Stimulated activated naive CD8-positive, alpha-beta T cell treated with anti-CD3 and anti-CD28 coated beads, Interleukin-15, Interleukin-2, amounts not matched to agents 100 U/mL and 50 U/mL, for 24 hours (primary cell): Measurements from ENCODE around the gene ENTPD2.

Experiments used
- ATAC-seq: fragments of 150-1000 bp; cut with Tn5 transposase; one replicate; pipeline ENCODE4 v1.10.0; 2021
- DNase-seq: peaks from one replicate; pipeline ENCODE4 v3.0.0; 2021

ENTPD2 gene

DNA sequence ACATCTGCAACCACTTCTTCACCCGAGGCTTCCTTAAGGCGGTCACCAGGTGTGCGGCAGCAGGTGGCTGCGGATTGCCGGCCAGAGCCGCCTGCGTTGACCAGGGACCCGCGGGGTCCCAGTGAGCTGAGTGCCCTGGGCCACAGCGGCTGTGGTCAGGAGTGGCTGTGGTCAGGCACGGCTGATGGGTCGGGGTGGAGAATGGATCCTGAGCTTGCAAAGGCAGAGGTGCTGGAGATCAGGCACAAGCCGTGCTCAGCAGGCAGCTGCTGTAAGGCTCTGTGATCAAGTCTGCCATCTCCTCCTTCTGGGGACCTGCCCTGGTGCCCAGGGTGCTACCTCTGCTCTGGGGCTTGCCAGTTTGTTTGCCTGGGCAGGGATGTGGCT, 25.5 kb upstream of the ENTPD2 start:
- ATAC-seq, result no peak
- no peak for DNase-seq

DNA sequence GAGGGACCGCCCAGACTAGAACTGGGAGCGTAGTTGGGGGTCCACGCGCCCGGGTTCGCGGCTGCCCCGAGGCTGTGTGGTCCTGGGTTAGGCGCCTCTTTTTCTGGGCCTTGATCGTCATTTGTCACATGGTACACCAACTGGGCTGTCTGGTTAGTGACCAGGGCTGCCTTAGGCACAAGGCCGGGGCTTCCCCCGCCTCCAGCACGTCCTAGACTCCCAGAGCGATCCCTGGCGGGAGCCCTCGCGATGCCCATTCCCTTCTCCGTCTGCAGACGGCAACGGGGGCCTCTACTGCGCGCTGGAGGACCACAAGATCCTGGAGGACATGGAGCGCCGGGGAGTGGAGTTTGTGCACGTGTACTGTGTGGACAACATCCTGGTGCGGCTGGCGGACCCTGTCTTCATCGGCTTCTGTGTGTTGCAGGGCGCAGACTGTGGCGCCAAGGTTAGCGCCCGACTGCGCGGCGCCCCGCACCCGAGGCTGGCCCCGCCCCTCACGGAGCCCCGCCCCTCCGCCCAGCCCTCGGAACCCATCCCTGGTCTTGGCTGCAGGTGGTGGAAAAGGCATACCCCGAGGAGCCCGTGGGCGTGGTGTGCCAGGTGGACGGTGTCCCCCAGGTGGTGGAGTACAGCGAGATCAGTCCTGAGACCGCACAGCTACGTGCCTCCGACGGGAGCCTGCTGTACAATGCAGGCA, 25.0 kb upstream of the ENTPD2 start:
- DNase-seq (no peak), ATAC-seq (no peak)

- ATAC-seq, result peak; percentile 11
- peak; percentile 70 for DNase-seq
Measured at GRCh38 chr9:137077758-137078693, 24.2 kb upstream of the ENTPD2 start.

DNA sequence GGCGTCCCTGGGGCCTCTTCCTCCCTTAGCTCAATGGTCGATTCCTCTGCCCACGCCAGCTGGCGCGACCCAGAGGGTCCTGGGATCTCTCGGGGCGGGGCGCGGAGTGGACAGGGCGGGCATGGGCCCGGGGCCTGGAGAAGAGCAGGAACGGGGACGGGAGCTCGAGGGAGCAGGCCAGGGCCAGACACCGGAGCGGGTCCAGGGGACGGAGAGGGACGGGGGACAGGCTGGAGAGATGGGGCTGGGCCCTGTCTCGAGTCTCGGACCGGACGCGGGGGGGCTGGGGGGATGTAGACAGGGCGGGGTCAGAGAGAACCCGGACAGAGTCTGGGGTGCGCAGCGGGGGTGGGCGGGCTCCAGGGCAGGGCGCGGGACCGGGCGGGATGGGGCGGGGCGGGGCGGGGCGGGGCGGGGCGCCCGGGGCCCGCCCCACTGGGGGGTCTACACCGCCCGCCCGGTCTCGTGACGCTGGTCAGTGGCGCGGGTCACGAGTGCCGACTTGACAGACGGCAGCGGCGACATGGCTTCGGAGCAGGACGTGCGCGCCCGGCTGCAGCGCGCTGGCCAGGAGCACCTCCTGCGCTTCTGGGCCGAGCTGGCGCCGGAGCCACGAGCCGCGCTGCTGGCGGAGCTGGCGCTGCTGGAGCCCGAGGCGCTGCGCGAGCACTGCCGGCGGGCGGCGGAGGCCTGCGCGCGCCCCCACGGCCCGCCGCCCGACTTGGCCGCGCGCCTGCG, 23.3 kb upstream of the ENTPD2 start, which contains the start of gene UAP1L1:
TSS of gene UAP1L1 (plus strand) at position 508 of the 738 bp plus-strand sequence. CDS start at position 524, 16 bp downstream.
- DNase-seq, result peak; percentile 72
- ATAC-seq, result peak; percentile 71

DNA sequence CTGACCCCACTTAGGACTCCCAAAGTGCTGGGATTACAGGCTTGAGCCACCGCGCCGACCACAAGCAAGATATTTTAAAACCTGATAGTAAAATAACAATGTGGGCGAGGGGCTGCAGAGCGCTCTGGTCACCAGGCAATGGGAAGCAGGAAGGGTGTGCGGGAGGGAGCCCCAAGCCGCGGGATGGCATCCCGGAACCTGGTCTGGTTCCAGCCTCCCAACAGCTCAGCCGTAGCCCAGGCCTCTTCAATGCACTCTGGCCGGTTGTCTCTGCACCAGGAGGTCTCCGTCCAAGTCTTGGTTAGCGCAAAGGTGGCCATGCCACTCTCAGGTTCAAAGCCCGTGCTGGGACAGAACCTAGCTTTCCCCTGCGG, 22.8 kb upstream of the ENTPD2 start:
- no peak for ATAC-seq

GRCh38 chr9:137075275-137075775, 21.5 kb upstream of the ENTPD2 start:
- ATAC-seq (no peak), DNase-seq (no peak)

More for the DNA sequence above, 22.8 kb upstream of the ENTPD2 start:
- DNase-seq, result no peak

- no peak for DNase-seq
- no peak for ATAC-seq
Measured at GRCh38 chr9:137074657-137075274, 20.9 kb upstream of the ENTPD2 start.

DNA sequence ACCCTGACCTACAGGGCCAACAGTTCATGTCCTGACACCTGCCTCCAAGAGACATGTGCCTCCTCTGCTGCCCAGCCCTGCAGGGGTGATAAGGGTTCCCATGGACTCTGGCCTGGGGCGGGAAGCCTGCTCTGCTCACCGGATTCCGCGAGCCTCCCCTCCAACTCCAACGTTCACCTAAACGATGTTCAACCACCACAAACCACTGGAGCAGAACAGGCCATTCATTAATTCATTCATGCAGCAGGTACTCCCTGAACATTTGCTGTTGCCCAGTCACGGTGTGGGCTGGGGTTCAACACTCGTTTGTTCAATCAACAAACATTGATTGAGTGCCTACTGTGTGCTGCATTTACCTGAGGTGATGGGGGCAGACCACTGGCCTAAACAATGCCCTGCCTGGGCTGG, 20.1 kb upstream of the ENTPD2 start:
- ATAC-seq (no peak), DNase-seq (no peak)

- ATAC-seq, result no peak
- DNase-seq, result no peak
Measured at GRCh38 chr9:137071282-137071681, 17.4 kb upstream of the ENTPD2 start.

- no peak for DNase-seq
- ATAC-seq, result no peak
Measured at GRCh38 chr9:137070906-137071275, 17.0 kb upstream of the ENTPD2 start.

DNA sequence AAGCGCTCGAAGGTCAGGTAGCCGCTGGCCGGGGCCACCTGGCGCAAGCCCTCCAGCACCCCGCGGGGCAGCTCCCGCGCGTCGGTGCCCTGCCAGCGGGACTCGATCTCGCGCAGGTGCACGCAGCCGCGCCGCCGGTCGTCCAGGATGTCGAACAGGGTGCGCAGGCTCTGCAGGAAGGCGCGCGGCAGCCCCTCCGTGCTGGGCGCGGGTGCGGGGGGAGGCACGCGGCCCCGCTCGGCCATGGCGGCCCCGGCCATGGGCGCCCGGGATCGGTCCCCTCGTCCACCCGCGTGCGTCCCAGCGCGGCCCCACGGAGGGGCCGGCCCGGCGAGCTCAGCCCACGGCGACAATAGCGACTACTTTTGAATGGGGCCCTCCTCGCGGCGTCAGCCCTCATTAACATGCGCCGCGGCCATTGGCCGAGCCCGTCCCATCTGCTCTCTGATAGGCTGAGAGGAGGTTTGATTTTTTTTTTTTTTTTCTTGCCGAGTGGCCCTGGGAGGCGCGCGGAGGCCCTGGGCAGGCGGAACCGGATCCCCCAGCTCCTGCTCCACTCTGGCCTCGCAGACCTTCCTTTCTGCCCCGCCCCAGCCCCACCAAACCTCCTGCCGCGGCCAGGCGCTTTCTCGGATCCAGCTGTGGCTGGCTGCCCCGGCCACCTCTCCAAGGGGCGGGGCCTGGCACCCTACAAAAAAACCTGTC, 16.5 kb upstream of the ENTPD2 start, which contains the start of gene SAPCD2:
TSS of gene SAPCD2 (minus strand) at position 357 of the 705 bp plus-strand sequence. CDS start at position 260, 97 bp downstream.
- peak; percentile 83 for DNase-seq
- ATAC-seq, result peak; percentile 90

GRCh38 chr9:137069508-137070091, 15.7 kb upstream of the ENTPD2 start:
- no peak for ATAC-seq

GRCh38 chr9:137068539-137069507, 15.0 kb upstream of the ENTPD2 start:
- ATAC-seq, result no peak
- DNase-seq, result no peak

More at GRCh38 chr9:137069508-137070091, 15.7 kb upstream of the ENTPD2 start:
- DNase-seq, result no peak

DNA sequence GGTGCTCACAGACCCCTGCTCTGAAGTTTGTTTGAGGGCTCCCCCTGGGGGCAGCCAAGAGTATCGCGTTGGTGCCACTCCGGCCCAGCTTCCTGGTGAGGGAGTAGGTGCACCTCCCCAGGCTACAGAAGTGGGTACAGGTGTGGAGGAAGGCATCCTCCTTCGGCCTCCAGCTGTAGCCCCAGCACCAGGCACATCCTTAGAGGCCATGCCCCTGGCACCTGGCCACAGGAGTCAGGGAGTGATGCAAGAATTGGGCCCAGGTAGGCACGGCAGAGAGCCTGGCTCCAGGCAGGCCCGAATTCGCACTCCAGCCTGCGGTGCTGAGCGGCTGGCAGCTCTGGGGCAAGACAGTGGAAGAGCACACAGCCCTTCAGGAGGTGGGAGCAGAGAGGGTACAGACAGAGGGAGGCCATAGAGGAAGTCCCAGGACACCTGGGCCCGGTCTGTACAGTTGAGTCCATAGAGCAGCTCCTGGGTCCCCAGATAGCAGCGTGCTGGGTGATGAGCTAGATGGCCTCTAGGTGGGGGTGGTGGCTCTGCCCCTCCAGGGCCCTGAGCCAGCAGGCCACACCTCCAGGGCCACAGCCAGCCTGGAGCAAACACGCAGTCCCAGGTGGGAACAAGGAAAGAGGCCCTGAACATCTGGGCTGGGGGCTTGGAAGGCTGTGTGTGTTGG, 14.1 kb upstream of the ENTPD2 start:
- peak; percentile 89 for DNase-seq
- peak; percentile 57 for ATAC-seq

DNA sequence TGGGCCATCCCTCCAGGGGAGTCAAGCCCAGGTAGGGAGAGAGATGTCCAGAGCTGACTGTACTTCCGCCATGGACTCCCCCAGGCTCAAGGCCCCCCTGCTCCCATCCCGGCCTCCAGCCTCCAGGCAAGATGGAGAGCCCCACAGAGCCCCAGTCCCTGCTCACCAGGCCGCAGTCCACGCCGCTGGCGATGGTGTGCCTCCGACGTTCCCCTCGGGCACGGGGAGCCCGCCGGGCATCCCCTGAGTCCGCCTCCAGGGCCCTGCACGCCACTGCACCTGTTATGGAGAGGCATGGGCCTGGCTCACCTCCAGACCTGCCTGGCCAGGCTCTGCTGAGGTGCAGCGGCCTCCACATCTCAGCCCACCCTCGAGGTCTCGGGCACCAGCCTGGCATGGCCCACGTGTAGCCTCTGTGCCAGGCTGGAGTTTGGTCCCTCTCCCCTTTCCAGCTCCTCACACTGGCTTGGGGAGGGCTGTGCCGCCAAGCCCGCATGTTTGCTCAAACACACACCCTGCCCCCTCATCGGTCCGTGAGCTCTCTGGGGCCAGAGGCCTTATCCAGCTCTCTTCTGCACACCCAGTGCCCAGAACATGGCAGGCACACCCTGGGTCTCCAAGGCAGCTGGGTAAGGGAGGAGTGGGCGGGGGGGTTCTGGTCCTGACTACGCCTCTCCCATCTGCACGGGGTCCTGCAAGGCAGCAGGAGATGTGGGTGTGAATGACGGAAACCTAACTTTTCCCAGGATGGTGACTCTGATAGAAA, 12.4 kb upstream of the ENTPD2 start:
- ATAC-seq (no peak), DNase-seq (no peak)

DNA sequence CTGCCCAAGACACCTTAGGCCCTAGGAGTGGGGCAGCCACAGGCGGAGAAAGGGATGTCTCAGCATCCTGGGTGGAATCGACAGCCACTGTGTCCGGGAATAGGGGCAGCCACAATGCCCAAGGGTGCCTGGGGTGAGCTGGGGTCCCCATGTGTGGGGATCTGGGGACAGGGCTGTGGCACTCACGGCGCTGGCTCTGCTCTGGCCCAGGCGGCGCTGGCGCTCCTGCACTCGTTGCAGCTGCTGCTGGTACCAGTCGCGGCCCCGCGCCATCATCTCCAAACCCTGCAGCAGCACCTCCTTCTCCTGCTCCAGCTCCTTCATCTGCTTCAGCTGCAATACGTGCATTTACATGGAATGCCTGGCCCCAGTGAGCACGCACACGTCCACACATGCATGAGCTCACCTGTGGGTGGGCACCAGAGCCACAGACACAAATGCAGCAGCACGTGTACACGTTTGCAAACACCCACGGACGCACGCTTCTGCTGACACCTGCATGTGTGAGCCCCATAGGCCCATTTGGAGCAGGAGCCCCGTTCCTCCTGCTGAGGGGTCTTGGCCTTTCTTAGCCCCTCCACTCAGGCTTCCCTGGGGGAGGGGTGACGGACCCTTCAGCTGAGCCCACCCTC, 11.6 kb upstream of the ENTPD2 start:
- no peak for DNase-seq
- ATAC-seq, result no peak

DNA sequence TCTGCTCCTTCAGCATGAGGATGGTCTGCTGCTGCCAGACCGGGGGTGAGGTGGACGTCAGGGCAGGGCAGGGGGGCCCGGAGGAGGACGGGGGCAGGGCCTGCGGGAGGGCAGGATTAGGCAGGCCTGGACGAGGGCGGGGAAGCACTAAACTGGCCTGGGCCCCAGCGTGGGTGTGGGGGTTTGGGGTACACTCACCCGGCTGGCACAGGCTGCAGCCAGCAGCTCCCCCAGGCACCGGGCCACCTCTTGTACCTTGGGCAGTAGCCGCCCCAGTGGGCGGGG, 11.0 kb upstream of the ENTPD2 start:
- ATAC-seq, result no peak

More for the DNA sequence above, 11.0 kb upstream of the ENTPD2 start:
- no peak for DNase-seq
